ENCODE measurements around the gene MAN2B2. TPM values are rescaled to one million over a fixed set of nuclear protein-coding genes. Genes with fewer than 3 reads are reported as not detected.

Gene MAN2B2
- total RNA-seq, result 12.7 TPM

DNA sequence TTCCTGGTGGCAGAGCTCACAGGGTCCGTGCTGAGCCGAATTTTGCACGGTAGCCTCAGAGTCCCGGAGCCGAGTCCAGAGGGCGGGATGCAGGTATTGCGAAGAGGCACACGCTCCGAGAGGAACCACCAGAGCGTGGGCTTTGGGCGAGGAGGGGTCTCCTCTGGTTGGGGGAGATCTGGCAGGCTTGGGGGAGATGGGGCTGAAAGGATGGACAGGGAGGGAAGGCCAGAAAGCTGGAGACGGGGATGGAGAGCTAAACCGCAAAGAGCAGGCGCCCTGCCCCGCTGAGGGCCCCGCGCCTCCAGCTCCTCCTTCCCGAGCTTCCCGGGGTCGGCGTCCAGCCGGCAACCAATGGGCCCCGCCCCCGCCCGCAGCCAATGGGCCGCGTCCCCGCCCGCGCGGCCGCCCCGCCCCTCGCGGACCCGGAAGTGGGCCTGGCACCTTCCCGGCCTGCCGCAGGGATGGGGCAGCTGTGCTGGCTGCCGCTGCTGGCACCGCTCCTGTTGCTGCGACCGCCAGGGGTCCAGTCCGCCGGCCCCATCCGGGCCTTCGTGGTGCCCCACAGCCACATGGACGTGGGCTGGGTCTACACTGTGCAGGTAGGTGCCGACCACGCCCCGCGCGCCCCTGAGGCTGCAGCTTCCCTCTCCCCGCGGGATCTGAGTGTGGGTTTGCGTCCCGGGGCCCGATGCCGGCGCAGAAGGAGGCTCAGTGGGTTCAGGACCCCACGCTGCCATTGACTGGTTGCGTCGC, at the start of gene MAN2B2:
Gene MAN2B2 (plus strand): TSS at position 443 of the 756 bp plus-strand sequence. CDS start 22 bp downstream, at position 465.

DNA sequence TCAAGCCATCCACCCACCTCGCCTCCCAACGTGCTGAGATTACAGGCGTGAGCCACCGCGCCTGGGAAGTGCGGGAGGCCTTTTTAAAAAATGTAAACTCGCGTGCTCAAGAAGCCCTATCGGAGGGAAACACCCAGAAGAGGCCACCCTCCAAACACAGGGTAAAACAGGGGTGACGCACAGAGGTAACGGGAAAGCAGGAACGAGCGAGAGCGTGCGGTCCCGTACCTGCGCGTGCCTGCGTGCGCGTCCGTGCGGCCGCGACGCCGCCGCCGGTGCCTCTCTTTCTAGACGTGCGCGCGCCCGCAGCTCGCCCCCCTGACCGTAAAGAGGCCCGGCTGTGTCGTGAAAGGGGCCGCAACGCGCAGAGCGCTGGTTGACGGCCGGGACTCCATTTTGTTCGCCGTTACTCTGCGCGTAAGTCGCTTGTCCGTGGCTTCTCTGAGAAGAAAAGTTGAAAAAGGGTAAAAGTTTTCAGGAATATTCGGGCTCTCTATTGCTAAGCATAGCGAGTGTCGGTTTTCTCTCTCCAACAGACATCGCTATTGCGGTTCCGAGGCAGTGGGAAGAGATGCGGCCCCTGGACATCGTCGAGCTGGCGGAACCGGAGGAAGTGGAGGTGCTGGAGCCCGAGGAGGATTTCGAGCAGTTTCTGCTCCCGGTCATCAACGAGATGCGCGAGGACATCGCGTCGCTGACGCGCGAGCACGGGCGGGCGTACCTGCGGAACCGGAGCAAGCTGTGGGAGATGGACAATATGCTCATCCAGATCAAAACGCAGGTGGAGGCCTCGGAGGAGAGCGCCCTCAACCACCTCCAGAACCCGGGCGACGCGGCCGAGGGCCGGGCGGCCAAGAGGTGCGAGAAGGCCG, 65.5 kb downstream of the MAN2B2 start, which contains the start of gene MRFAP1:
Gene MRFAP1 (plus strand): TSS at position 394 of the 872 bp plus-strand sequence. CDS start 178 bp downstream, at position 572.

Other genes with a start within 250 kb of the MAN2B2 start
- 1.1 TPM for gene PPP2R2C, start 102.6 kb upstream of the MAN2B2 start, total RNA-seq
- 234 TPM for gene MRFAP1, start 65.5 kb downstream of the MAN2B2 start, total RNA-seq
- 14.2 TPM for gene S100P, start 118.7 kb downstream of the MAN2B2 start, total RNA-seq
- gene MRFAP1L1, start 134.7 kb downstream of the MAN2B2 start, total RNA-seq, result 58.4 TPM
- gene BLOC1S4, start 141.0 kb downstream of the MAN2B2 start, total RNA-seq, result 17.2 TPM
- 26.8 TPM for gene KIAA0232, start 207.5 kb downstream of the MAN2B2 start, total RNA-seq